ENCODE results near the gene SIRT4. TPM values are rescaled to one million over a fixed set of nuclear protein-coding genes. Genes with fewer than 3 reads are reported as not detected.

Gene SIRT4
- 0.57 to 1.0 TPM (median 0.65 TPM) in 5 replicates for total RNA-seq (2022; extraction: Qiagen RNA extraction)

GRCh38 chr12:120301962-120302815 lies at the start of gene SIRT4:
SIRT4 (plus strand) TSS chr12:120302321; CDS start chr12:120303562, 1,241 bp downstream.

GRCh38 chr12:120265473-120266179 lies 36.5 kb upstream of the SIRT4 start, which contains the start of gene PXN:
PXN (minus strand) TSS chr12:120265730; CDS start chr12:120265629, 101 bp downstream.

GRCh38 chr12:120292661-120293531 lies 9.2 kb upstream of the SIRT4 start, which contains the start of gene RNU4-1:
RNU4-1 (minus strand) TSS chr12:120293237.

GRCh38 chr12:120327593-120327992 lies 25.5 kb downstream of the SIRT4 start, which contains the start of gene PLA2G1B:
PLA2G1B (minus strand) TSS chr12:120327779; CDS start chr12:120327753, 26 bp downstream.

Other genes with a start within 250 kb of the SIRT4 start
- 62.8 to 86.2 TPM (median 85.4 TPM) in 5 replicates for gene RAB35, start 185.6 kb upstream of the SIRT4 start, total RNA-seq (2022; extraction: Qiagen RNA extraction)
- gene GCN1, start 107.6 kb upstream of the SIRT4 start, total RNA-seq (2022; extraction: Qiagen RNA extraction): 35.5 to 64.4 TPM (median 61.2 TPM) in 5 replicates
- 3,199 to 3,437 TPM (median 3,274 TPM) in 5 replicates for gene RPLP0, start 101.2 kb upstream of the SIRT4 start, total RNA-seq (2022; extraction: Qiagen RNA extraction)
- 187 to 269 TPM (median 251 TPM) in 5 replicates for gene PXN, start 36.6 kb upstream of the SIRT4 start, total RNA-seq (2022; extraction: Qiagen RNA extraction)
- 23.5 TPM in 1 of 5 replicates, not detected in the others for gene RNU4-2, start 10.4 kb upstream of the SIRT4 start, total RNA-seq (2022; extraction: Qiagen RNA extraction)
- gene RNU4-1, start 9.1 kb upstream of the SIRT4 start, total RNA-seq (2022; extraction: Qiagen RNA extraction): not detected in 5 replicates
- 0.18 TPM in 1 of 5 replicates, not detected in the others for gene PLA2G1B, start 25.5 kb downstream of the SIRT4 start, total RNA-seq (2022; extraction: Qiagen RNA extraction)
- gene MSI1, start 66.8 kb downstream of the SIRT4 start, total RNA-seq (2022; extraction: Qiagen RNA extraction): 0.99 to 1.9 TPM (median 1.2 TPM) in 5 replicates
- 768 to 832 TPM (median 783 TPM) in 5 replicates for gene COX6A1, start 135.8 kb downstream of the SIRT4 start, total RNA-seq (2022; extraction: Qiagen RNA extraction)
- 66.3 to 85.3 TPM (median 69.9 TPM) in 5 replicates for gene TRIAP1, start 144.1 kb downstream of the SIRT4 start, total RNA-seq (2022; extraction: Qiagen RNA extraction)
- gene GATC, start 144.1 kb downstream of the SIRT4 start, total RNA-seq (2022; extraction: Qiagen RNA extraction): 18.1 to 23.3 TPM (median 21.8 TPM) in 5 replicates
- 187 to 211 TPM (median 199 TPM) in 5 replicates for gene SRSF9, start 167.4 kb downstream of the SIRT4 start, total RNA-seq (2022; extraction: Qiagen RNA extraction)
- gene DYNLL1, start 193.8 kb downstream of the SIRT4 start, total RNA-seq (2022; extraction: Qiagen RNA extraction): 602 to 740 TPM (median 629 TPM) in 5 replicates
- 25.7 to 27.0 TPM (median 26.7 TPM) in 5 replicates for gene COQ5, start 226.8 kb downstream of the SIRT4 start, total RNA-seq (2022; extraction: Qiagen RNA extraction)
- gene RNF10, start 232.0 kb downstream of the SIRT4 start, total RNA-seq (2022; extraction: Qiagen RNA extraction): 93.9 to 116 TPM (median 103 TPM) in 5 replicates

Data from A549 treated with dexamethasone at 1 μM for 4 hours (cell line).